ENCODE measurements around the gene PTCD1.
A peak's percentile ranks its signal among the peaks of the same experiment; 100 is the strongest.
"Not testable (repeated sequence)": the region's sequence is repeated elsewhere in the genome, so short reads cannot be mapped to it uniquely, and the experiment has no call there.

The PTCD1 gene

DNA sequence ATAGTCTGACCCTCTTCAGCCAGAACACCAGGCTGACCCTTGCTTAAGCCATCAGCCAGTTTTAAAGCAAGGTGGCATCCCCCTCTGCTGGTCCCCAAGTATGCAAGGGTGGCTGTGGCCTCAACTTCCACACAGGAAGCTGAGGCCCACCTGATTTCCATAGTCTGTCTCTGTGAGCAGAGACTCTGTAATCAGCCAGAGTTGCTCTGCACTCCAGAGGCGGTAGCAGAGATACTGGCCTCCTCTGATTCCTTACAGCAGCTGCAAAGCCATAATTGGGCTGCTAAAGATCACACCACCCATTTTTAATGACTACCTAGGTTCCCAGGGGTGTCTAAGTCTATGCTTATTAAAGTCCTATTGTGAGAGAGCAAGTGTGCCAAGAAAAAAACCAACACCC lies 32.0 kb downstream of the PTCD1 start:
- DNase-seq, result peak; percentile 74

DNA sequence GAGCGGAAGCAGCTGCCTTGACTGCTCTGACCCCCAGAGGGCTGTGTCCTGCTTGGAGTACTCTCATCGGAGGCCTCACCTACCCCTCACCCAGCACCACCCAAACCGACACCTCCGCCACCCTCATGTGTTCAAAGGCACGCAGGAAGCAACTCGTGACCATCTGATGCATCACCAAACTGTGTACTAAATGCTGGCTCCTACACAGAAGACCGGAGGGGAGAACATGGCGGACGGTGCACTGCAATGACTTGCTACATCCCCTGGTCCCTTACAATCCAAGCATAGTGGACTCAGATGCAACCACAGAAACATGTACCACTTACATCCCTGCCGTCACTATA lies 33.6 kb downstream of the PTCD1 start:
- no peak for DNase-seq

DNA sequence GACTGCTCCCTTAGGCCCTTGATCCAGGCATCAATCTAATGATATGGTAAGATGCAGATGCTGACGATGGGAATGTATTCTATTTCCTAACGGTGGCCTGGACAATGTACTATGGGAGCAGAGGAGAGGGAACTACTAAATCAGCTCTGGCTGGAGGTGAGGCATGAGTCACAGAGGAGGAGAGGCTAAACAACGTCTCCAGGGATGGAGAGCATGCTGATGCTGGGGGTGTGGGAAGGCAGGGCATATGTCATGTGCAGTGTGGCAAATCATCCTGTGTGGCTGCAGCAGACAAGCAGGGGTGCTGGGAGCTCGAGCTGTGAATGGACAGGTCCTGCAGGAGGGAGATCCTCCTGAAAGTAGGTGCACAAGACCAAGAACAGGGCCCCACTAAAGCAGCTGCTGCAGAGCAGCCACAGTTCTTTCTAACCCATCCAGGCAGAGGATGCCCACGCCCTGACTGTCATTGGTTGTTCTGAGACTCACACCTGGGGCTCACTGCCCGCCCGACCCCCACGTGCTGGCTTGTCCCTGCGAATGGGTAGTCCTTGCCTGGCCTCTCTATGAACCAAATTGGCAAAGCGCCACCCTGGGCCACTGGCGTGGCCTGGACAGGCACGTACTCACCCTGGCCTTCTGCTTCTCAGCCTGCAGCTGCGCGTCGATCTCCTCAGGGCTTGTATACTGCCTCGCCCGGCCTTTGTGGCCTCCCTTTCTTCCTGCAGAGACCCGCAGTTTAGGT lies 34.2 kb downstream of the PTCD1 start:
- DNase-seq, result no peak

DNA sequence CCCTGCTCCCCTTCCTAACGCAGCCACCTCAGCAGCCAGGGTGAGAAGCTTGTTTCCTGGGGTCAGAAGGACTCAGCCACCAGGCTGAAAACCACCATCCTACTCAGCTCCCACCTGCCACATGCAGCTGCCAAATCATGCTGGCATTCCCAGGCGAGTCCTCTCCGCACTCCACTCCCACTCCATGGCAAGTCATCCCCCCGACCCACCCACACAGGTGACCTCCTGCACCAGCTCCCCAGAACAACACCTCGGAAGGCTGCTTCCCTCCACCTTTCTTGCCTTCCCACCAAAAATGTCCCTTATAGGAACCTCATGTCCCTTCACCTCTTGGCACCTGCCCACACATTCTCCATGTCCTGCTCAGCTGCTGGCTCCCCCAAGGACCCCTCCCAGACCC lies 34.8 kb downstream of the PTCD1 start:
- DNase-seq, result no peak

DNA sequence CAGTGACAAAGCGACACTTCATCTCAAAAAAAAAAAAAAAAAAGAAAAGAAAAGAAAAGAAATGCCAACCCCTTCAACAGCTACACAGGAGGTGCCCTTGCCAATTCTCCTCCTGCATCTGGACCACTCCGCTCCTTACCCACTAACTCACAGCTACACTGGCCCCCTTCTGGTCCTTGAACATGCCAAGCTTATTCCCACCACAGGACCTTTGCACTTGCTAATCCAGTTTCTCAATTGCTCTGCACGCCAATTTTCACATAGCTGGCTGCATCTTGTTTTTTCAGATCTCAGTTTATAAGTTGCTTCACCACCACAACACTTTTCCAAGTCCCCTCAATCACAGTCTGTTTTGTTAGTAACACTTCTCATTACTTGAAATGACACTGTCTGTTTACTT lies 35.7 kb downstream of the PTCD1 start:
- DNase-seq, result no peak

DNA sequence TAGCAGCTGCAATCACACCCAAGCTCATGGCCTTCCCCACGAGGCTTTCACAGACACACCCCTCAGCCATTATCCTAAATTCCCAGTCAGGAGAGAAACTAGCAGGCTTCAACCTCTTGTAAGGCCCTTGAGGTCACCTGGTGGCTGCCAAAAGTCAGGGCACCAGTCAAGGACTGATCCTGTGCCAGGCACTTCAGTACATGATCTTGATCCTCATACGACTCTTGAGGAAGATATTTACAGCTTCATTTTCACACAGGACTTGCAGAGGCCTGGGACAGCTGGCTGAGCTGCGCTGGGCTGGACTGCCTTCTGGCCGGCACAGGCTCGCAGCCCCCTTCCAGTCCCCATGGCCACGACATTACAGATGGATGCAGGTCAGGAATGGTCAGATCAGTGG lies 39.0 kb downstream of the PTCD1 start:
- DNase-seq, result no peak

DNA sequence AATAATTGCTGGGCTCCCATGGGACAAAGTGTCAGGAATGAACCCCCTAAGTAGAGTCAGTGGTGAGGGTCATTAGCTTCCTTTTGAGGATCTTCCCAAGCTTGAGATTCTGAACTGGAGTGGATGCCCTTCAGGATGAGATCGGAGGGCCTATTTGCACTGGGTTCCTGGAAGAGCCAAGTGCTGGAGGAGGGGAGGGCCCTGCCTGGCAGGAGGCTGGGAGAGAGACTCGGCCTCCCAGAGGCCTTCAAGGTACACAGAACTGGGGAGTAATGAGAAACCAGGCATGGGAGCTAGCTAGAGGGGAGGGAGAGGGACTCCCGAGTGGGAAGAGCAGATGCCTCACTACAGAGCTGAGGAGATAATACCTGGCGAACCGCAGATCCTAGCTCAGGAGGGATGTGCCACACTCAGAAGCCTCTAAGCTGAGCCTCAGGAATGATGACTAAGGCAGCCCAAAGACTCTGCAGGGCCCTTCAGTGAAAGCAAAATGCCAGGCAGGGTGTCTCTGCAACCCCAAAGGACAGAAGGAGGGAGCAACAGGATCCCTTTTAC lies 39.6 kb downstream of the PTCD1 start:
- no peak for DNase-seq

DNA sequence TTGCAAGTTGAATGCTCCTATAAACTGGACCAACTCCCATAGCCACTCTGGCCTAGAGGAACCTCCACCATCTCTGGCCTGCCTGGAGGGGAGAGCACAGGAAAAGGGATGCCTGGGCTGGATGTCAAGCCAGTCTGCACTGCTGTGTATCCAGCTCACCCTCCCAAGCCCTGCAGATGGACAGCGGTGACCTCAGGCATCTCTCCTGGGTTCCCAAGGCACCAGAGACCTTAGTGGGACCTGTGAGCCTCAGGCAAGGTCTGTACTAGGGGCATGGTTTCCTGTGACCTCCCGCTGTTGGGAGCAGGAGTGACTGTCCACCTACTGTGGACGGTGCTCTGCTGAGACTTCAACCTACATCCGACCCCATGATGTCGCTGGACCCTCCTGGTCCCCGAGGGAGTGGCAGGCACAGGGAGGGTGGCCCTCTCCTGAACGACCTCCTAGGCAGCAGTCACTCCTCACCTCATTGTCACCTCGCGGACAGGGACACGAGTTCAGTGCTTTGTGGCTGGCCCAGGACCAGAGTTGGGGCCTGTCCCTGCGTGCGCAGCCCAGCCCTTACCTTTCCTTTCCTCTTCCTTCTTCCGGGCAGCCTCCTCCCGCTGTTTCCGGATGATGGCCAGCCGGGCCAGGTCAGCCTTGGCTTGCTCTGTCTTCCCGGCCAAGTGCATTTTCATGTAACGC lies 41.2 kb downstream of the PTCD1 start:
- no peak for DNase-seq

DNA sequence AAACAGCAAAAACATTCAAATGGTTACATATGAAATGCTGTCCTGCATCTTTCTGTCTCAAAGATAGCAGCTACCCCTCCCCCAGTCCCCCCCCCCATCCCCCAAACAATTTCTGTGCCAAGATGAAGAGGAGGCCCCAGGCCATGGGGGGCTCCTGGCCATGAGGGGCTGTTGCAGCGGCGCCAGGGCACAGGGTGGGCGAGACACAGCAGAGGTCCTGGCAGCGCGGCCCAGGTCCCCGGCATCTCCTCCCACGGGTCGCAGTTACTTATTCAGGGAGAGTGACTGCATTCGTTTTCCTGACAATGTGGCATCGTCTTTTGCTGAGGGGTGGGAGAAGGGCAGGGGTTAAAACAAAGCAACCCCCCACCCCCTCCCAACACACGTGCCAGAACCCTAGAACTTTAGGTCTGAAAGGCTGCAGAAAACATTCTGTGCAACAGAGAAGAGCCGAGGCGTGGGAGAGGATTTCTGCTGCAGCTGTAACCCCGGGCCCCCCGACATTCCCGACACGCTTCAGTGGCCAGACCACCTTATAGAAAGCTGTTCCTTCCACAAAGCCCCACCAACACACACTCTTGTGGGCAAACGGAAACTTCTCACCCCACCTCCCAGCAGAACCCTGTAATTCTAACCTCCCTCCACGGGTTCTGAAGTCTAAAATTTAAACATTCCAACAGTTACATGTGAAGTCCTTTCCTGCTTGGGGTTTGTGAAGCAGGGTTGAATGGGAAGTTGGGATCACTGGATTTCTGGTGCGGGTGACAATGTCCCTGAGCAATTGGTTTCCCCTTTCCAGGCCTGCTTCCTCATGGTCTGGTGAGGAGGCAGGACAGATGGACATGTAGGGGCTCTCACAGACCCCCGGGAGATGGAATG lies 41.9 kb downstream of the PTCD1 start:
- DNase-seq, result no peak

DNA sequence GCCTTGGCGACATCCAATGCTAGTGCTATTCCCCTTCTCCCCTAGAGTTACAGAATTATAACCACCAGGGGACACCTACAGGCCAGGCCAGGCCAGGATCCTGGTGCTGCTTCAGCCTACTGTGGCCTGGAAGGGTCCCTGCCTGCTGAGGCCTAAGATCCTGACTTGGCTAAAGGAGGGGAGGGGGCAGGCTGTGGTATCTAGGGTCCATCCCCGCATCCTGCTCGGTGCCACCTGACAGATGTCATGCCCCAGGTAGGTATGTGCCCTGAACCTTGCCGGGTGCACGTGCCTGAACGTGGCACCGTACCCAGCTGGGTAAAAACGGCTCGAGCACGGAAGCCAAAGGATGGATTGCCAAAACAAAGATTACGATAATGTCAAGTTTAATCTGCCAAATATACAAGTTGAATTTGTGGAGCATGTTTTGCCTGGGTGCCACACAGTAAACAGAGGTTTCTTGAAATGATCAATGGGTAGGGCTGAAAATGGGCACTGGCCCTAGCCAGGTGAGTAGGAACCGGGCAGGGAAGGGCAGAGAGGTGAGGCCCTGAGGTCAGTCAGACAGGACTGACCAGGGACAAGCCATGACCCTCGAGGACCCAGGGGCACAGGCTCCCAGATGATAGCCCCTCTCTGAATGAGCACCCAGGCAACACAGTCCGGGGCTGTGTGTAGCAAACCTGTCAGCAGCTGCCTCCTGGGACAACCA lies 42.8 kb downstream of the PTCD1 start:
- DNase-seq, result no peak

DNA sequence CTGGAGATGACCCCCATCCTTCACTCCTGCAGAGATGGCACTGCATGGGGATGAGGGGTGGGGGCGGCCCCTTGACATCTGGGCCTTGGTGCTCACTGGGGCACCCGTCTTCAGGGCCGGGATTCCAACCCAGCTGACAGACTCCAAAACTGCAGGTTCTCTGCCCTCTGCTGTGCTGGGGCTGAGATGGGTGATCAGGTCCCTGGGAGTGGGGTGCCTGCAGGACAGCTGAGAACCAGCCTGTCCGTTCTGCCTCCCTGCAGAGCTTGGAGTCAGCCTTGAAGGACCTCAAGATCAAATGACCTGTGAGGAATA lies 44.5 kb downstream of the PTCD1 start:
- no peak for DNase-seq

DNA sequence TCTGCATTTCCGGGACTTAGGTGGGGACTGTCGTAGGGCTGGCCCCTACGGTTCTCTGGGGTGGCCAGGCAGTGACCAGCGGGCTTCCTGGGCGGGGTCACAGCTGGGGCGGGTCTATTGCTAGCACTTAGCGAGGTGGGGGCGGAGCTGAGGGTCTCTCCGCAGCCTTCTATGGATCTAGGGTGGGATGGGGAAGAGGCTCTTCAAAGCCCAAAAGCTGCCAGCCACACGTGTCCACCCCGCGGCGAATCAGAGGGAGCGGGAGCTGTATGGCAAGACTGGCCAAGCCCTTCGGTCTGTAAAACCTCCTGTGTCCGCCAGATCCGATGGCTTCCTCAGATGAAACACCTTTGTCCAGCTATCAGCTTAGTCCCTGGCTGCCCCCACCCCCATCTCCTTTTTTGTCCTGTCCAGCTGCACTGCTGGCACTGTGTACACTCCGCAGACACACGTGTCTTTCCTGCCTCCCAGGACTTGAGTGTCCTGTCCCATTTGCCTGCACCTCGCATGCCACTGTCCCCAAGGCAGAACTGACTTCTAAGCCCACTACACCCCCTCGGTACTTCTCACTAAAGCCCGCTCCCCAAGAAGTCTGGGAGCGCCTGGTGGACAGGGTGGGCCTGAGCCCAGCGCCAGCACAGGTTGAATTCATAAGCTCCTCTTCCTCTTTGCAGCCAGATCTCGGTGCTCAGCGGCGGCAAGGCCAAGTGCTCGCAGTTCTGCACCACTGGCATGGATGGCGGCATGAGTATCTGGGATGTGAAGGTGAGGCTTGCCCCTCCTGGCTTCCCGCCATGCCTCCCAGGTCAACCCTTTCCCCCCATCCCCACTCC lies 45.0 kb downstream of the PTCD1 start:
- peak; percentile 99 for DNase-seq

DNA sequence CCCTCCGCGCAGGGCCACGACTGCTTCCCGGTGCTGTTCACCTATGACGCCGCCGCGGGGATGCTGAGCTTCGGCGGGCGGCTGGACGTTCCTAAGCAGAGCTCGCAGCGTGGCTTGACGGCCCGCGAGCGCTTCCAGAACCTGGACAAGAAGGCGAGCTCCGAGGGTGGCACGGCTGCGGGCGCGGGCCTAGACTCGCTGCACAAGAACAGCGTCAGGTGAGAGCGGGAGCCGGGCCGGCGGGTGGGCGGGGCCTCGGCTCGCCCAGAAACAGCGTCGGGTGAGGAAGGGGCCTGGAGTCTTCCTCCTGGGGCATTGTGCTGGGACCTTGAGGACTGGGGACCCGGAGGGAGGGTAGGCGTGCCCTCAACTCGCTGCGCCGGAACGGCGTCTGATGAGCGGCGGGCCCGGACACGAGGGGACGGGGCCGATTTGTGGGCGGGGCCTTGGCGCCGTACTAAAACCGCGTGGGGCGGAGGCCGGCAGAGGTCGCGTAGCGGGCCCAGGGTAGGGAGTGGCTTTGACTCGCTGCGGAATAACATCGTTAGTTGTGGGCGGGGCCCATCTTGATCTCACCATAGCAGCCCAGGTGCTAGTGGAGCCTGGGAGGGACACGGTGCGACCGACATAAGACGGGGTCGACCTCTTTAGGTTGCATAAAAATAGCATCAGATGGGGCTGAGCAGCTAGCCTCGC lies 45.8 kb downstream of the PTCD1 start:
- peak; percentile 99 for DNase-seq

DNA sequence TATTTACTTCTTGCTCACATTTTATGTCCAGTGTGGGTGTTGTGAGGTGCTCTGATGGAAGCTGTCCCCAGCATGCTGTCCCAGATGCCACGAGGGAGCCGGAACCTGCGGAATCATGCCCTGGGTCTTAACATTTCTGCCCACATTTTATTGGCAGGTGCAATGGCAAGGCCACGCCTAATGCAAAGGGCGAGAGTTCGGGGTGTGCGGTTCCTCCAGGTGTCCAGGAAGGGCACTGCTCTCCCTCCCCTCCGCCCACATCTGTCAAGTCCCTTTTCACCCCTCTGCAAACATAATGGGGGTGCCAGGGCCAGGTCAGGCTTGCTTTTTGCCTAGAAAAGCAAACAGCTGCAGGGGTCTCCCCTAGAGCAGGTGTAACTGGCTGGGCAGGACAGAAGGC lies 46.6 kb downstream of the PTCD1 start:
- DNase-seq, result no peak

DNA sequence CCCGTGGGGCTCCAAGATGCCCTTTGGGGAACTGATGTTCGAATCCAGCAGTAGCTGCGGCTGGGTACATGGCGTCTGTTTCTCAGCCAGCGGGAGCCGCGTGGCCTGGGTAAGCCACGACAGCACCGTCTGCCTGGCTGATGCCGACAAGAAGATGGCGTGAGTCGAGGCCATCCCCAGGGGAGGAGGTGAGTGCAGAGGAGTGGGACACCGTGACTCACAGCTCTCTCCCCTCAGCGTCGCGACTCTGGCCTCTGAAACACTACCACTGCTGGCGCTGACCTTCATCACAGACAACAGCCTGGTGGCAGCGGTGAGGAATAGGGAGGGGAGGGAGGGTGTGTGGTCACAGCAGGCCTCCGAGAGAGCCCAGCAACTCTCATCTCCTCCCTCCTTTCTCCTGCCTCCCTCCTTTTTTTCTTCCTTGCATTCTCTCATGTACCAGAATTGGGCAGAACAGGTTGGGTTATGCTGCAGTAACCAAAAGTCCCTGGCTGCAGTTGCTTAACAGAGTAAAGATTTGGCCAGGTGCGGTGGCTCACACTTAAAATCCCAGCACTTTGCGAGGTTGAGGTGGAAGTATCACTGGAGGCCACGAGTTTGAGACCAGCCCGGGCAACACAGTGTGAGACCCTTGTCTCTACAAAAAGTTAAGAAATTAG lies 47.5 kb downstream of the PTCD1 start:
- DNase-seq, result no peak

DNA sequence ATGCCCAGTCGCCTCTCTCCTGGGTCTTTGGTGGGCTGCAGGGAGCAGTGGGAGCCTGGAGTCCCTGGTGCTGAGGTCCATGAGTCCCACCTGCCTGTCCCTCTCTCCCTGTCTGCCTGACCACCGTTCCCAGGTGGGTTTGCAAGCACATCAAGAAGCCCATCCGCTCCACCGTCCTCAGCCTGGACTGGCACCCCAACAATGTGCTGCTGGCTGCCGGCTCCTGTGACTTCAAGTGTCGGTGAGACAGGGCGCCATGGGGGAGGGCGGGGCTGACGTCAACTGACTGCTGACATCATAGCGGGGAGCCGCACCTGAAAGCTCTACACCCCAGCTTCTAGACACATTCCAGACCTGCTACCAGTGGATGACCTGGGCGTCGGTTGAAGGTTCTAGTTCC lies 48.8 kb downstream of the PTCD1 start:
- DNase-seq, result no peak

DNA sequence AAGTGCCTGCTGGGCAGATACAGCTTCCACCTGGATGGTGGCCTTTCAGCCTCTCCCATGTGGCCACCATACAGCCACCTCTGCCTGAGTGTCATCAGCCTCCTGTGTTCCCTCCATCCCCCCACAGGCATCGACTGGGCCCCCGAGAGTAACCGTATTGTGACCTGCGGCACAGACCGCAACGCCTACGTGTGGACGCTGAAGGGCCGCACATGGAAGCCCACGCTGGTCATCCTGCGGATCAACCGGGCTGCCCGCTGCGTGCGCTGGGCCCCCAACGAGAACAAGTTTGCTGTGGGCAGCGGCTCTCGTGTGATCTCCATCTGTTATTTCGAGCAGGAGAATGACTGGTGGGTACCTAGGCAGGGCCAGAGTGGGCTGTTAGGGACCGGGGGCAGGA lies 50.7 kb downstream of the PTCD1 start:
- no peak for DNase-seq

DNA sequence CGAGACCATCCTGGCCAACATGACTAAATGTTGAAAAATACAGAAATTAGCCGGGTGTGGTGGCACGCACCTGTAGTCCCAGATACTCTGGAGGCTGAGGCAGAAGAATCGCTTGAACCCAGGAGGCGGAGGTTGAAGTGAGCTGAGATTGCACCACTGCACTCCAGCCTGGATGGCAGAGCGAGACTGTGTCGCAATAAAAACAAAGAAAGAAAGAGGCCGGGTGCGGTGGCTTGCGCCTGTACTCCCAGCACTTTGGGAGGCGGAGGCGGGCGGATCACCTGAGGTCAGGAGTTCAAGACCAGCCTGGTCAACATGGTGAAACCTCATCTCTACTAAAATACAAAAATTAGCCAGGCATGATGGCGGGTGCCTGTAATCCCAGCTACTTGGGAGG lies 51.4 kb downstream of the PTCD1 start:
- DNase-seq, result not testable (repeated sequence)

DNA sequence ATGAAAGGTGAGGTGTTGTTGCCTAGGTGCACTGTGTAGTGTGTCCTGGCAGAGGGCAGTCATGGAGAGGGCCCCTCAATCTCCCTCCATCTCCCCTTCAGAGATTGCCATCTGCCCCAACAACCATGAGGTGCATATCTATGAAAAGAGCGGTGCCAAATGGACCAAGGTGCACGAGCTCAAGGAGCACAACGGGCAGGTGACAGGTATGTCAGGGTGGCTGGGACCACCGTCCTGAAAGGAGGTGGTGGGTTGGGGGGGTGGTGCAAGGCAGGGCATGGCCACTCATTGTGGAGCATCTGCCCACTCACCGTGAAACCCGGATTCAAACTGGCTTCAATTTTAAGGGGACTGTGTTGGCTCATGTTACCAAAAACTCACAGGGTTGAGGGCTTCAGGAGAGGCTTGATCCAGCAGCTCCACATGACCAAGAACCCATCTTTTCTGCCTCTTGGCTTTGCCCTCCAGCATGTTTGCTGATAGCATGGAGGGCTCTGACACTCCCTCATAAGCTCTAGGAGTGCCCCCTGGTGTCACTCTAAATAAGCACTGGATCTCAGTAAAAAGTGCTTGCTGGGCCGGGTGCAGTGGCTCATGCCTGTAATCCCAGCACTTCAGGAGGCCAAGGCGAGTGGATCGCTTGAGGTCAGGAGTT lies 51.9 kb downstream of the PTCD1 start:
- no peak for DNase-seq

DNA sequence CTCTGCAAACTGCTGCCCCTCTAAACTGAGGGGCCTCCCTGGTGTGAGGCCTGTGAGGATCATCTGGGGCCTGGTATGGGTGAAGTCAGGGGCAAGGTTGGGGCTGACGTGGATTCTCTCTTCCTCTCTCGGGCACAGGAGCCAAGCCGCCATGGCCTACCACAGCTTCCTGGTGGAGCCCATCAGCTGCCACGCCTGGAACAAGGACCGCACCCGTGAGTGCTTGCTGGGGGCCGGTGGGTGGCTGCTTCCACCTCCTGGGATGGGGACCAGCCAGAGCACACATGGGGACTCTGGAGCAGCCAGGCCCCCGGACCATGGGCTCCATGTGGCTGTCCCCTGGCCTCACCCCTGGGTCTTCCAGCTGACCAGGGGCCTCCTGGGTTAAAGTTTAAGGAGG lies 53.0 kb downstream of the PTCD1 start:
- no peak for DNase-seq

All from NCI-H2227 treated with DMSO at 0.1 percent for 48 hours (cell line).